ENCODE results near the gene CIB2.
A peak's percentile ranks its signal among the peaks of the same experiment; 100 is the strongest.

The CIB2 gene

DNA sequence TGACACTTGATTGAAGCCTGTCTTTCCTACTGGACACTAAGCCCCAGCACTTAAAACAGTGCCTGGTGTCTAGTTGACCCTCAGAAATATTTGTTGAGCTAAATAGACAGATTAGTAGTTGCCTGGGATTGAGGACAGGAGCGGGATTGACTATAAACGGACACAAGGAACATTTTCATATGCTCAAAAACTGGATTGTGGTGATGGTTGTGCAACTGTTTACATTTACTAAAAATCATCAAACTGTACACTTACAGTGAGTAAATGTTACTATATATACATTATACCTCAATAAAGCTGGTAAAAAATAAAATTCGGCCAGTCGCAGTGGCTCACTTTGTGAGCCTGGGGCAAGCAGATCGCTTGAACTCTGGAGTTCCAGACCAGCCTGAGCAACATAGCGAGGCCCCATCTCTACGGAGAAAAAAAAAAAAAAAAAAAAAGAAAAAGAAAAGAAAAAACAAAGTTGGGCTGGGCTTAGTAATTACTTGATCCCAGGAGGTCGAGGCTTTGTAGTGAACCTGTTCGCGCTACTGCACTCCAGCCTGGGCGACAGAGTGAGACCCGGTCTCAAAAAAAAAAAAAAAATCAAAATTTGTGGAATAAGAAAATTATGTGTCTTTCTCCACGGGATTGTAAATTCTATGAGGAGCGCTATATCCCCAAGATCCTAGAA, 17.3 kb upstream of the CIB2 start:
- DNase-seq = no peak

DNA sequence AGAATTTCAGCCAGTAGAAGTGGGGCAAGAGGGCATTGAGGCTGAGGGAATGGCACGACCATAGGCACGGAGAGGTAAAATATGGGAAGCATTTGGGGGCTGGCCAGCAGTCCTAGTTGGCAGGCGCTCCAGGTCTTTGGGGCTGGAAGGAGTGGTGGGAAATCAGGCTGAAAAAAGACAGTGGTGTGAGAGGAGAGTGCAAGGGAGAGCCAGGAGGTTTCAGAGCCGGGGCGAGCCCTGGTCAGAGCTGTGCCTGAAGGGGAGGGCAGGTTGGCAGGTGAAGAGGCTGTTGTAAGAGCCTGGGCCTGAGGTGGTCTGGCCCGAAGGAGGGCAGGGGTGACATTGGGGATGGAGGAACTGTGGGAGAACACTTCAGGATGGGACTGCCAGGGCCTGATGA, 16.3 kb upstream of the CIB2 start:
- DNase-seq = no peak

DNA sequence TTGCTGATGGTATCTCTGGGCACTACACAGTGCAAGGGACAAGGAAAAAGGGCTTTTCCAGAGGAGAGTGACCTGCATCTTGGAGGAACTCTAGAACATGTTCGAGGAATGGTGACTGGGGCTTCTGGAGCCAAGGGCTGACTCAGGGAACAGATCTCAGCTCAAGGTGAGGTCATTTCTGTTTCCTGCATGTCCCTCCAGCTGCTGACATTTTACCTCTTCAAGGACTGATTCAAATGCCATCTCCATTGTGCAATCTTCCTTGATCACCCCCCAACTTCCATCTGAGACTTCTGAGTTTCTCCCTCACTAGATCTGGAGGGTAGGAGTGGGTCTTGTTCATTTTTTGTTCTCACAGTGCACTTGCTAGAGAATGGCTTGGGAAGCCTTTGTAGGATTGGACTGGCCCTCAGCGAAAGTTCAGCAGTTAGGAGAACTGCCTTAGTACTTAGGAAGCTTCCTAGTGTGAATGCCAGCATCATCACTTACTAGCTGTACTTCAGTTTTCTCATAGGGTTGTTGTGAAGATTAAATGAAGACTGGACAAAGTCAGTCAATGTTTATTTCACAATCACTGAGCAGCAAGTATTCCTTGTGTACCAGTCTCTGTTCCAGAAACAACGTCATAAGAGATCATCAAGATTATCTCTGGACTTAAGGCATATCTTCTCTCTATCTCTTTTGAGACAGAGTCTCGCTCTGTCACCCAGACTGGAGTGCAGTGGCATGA, 15.3 kb upstream of the CIB2 start:
- no peak for DNase-seq

DNA sequence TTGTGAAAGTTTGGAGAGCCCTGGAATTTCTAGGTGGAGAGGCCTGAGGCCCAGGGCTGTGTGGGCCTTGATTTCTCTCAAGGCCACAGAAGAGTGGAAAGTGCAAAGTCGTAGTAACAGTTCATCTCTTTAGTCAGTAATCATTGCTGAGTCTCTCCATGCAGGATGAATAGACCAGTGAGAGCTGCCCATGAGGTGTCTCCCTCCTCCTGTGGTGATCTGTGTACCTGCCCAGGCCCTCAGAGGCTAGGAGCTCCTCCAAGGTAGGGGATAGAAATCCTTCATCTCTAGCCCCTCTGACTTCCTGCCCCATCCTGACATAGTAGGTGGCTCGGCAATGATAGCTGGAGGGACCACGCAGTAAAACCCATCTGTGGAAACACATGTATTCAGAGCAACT, 11.1 kb upstream of the CIB2 start:
- no peak for DNase-seq

GRCh38 chr15:78140292-78140691, 9.0 kb upstream of the CIB2 start:
- DNase-seq = no peak

DNA sequence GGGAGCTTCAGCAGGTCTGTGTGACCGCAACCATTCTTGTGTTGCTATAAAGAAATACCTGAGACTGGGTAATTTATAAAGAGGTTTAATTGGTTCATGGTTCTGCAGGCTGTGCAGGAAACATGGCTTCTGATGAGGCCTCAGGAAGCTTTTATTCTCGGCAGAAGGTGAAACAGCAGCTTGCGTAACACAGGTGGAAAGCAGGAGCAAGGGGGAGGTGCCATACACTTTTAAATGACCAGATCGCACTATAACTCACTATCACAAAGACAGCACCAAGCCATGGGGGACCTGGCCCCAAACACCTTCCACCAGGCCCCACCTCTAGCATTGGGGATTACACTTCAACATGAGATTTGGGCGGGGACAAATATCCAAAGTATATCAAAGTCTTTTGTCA, 8.3 kb upstream of the CIB2 start:
- DNase-seq = no peak

DNA sequence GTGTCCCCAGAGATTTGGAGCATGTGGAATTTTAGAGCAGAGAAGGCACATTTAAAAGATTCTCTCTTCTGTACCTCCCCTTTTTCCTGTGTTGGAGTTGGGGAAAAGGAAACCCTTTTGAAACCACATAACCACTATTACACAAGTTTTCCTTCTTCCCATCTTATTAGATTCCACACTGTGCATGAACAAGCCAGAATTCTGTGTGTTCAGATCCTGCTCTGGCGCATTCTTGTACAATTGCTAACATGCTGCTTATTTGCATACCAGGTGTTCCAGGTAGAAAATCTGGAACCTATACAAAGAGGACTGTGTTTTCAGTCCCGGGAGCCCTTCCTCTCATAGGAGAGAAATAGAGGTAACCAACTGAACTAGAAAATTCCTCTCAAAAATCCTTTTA, 2.6 kb upstream of the CIB2 start:
- no peak for DNase-seq

DNA sequence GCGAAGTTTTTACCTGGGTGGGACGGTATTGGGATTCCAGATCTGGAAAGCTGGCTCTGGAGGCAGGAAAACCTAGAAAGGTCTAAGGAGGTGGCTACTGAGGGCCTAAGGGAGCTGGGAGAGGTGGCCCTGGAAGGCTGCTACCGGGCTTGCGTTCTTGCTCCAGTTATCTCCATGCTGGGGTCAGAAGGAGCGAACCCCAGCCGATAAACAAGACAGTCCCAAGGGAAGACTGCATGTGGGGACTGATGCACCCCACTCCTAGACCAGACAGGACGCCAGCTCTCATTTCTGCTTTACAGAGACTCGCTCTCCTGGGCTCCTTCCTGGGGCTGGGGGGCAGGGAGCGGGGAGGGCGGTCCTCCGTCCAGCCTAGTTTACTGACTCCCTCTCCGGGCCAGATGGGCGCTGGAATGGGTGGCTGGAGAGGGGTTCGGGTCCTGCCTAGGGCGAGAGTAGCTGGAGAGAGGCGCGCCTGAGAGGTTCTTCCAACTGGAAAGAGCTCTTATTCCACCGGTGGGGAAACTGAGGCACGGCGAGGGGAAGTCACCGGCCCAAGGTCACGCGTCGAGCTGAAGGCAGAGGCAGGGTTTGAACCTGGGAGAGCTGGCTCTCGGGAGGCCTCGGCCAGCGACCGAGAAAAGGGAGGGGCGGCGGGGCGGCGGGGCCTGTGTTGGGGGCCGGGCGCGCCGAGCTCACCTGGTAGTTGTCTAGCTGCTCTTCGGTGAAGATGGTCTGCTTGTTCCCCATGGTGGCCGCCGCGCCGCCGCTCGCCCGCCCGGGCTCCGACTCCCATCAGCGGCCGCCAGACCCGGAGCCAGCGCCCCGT, 565 bp downstream of the CIB2 start:
- DNase-seq = no peak

GRCh38 chr15:78129751-78130287, 1.4 kb downstream of the CIB2 start:
- no peak for DNase-seq

DNA sequence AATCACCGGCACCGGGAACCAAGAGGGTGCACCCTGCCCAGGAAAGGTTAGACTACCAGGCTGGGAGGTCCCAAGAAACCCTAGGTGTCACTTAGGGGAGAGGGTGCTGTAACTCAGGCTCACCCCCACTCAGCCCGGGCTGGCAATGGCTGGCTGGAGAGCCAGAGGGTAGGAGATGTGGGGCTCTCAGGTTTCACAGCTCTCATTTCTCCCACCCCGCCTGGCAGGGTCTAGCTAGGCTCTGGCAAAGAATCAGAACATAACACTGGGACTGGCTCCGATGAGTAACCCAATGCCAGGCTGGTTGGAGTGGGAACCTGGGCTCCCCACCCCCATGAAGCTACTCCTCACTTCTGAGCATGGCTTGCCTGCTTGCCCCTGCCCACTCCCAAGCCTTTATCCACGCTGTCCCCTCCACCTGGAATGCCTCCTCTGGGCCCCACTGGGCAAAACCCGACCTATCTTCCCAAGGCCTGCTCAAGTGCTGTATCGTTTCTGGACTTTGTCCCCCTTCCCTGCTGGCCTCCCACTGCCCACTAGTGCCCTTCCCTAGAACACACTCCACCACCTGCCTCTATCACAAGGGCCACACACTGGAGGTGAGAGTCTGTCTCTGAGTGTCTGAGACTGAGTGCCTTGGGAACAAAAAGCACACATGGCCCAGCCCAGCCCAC, 2.0 kb downstream of the CIB2 start:
- no peak for DNase-seq

- no peak for DNase-seq
Observed at GRCh38 chr15:78127882-78128281, 3.4 kb downstream of the CIB2 start.

GRCh38 chr15:78125267-78125666, 6.0 kb downstream of the CIB2 start:
- DNase-seq = no peak

DNA sequence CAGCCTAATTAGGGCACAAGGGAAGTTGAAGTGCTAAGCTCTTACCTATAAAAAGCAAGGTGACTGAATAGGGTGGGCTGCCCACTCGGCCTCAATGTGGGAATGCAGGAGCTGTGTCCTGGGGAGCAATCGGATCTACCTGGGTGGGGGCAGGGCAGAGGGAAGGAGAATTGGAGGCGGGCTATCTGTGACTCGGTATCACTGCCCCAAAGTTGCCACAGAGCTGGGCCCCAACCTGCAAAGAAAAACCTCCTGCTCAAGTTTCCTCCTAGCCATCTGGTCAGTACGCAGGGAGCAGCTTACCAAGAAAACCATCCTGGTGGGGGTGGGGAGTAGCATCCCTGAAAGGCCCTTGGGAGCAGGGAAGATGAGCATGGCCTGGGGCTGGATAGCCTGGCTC, 10.7 kb downstream of the CIB2 start:
- DNase-seq = no peak

DNA sequence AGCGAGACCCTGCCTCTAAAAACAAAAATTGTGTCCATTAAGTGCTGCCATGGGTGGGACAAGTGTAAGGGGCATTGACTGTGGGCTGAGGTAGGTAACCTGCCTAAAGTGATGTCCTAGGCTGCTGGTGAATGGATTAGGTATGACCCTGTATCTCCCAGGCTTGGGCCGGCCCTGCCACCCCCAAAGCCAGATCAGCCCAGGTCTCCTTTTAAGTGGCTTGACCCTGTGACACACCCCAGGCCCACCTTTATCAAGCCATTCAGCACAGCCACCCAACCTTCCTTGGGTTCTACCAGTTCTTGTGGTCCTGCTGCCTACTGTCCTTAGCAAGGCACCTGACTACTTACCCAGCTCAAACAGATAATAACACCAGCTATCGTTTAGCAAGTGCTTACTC, 18.7 kb downstream of the CIB2 start:
- no peak for DNase-seq

DNA sequence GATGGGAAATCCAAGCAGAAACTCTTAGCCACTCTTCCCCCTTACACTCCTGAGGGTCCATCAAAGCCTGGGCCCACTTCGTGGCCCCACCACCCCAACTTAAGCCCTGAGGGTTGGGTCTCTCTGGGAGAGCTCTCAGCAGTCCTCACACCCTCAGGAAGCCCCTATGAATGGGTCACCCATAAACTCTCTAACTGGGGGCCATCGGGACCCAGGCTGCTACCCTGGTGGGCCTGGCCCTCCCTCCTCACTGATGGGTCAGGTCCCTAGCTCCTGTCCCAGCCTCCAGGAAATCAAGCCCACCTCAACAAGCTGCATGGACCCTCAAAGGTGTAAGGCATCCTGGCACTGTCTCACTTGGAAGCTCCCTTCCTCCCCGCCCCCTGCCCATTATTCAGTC, 19.5 kb downstream of the CIB2 start:
- DNase-seq = no peak

GRCh38 chr15:78110916-78111475, 20.2 kb downstream of the CIB2 start:
- no peak for DNase-seq

- DNase-seq = no peak
Observed at GRCh38 chr15:78110096-78110495, 21.1 kb downstream of the CIB2 start.

DNA sequence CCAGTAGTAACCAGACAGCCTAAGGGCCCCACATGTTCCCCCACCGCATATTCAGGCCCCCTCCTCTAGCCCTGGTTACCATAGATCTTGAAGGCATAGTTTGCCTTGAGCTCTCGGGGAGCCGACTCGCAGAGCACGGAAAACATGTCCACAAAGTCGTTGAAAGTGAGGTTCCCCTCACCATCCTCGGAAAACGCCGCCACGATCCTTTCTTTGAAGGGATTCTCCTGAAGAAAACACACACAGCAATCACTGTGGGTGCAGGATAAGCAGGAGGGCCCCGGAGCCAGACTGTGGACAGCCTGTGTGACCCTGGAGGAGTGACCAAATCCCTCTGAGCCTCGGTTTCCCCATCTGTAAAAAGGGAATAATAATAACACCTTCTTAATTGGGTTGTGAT, 22.1 kb downstream of the CIB2 start:
- no peak for DNase-seq

GRCh38 chr15:78108300-78109084, 22.8 kb downstream of the CIB2 start:
- peak; percentile 37 for DNase-seq

- no peak for DNase-seq
Observed at GRCh38 chr15:78107471-78107870, 23.8 kb downstream of the CIB2 start.

DNA sequence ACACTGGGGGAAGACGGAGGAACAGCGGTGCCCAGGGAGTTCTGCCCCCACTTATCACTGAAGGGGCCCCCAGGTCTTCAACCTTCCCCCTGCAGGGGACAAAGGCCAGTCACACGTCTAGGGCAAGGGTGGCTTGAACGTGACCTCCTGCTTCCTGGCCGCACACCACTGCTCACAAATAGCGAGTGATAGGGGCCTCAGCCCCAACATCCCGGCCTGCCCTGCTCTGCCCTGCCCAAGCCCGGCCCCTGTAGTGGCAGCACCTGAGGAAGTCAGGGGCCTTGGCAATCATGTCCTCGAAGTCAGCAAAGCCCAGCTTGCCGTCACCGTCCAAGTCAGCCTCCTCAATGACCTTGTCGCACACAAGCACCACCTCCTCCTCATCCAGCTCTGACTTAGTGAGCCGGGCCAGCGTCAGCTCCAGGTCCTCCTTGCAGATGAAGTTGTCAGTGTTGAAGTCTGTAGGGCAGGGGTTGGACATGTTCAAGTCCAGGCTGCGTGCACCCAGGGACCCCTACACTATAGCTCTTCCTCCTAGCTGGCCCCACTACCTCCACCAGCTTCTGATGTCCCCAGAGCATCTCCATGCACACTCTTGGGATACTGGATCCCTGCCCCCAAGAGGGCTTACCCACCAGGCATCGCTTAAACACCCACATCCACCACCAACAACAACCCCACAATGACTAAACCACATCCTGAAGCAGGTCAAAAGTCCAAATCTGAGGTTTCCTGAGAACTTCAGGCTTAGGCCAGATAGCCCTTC, 25.6 kb downstream of the CIB2 start:
- DNase-seq = no peak

All from NCI-H510A (cell line).